Neural cell (in vitro differentiated cells): Measurements from ENCODE around the gene CDC42BPB.

Experiments
- EP300 ChIP-seq: fragments of 450-650 bp; conservative IDR thresholded peaks from 2 replicates; pipeline ENCODE4 v1.6.1; 2014; ENCODE audit warnings: antibody characterized with exemption, mild to moderate bottlenecking, moderate library complexity; ENCODE audit not compliant: poor library complexity, severe bottlenecking
- EZH2 ChIP-seq: fragments of 200-600, 300-800 bp; shearing (Covaris generic), sonication (generic); IDR thresholded peaks from 2 replicates; pipeline ENCODE4 v1.6.1; 2014; ENCODE audit warnings: antibody characterized with exemption, low read length, borderline replicate concordance, mild to moderate bottlenecking; ENCODE audit not compliant: insufficient read depth, poor library complexity, severe bottlenecking
- MXI1 ChIP-seq: fragments of 450-650 bp; conservative IDR thresholded peaks from 2 replicates; pipeline ENCODE4 v1.6.1; 2014; ENCODE audit warnings: antibody characterized with exemption, mild to moderate bottlenecking; ENCODE audit not compliant: poor library complexity, severe bottlenecking
- POLR2AphosphoS5 ChIP-seq: IDR thresholded peaks from 2 replicates; pipeline ENCODE4 v1.6.1; 2012
- REST ChIP-seq: IDR thresholded peaks from 2 replicates; pipeline ENCODE4 v1.6.1; 2012; ENCODE audit warnings: borderline replicate concordance
- TAF1 ChIP-seq: IDR thresholded peaks from 2 replicates; pipeline ENCODE4 v1.6.1; 2012; ENCODE audit warnings: low read depth
- TF ChIP-seq, protein P1 (sequence below): fragments of 450-650 bp; IDR thresholded peaks from 2 replicates; pipeline ENCODE4 v1.5.1; 2014; ENCODE audit warnings: antibody characterized with exemption, mild to moderate bottlenecking, moderate library complexity; ENCODE audit not compliant: poor library complexity, severe bottlenecking

DNA sequence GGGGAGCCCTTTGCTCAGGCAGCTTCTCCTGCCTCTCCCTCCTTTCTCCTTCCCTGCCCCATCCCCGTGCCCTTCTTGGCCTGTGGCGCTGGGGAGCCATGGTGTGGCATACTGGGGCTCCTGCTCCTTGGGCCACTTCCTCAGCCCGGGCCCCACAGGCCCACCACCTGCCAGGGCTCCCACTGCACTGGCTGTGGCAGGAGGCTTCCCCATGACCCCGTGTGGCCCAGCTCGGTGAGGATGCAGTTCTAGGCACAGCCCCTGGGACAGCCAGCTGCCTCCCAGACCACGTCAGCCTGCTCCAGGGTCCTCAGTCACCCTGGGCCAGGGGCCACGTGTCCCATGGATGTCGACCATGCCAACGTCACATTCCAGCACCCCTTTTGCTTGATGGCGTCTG lies 147.9 kb downstream of the CDC42BPB start:
- TF ChIP-seq, protein P1, sequence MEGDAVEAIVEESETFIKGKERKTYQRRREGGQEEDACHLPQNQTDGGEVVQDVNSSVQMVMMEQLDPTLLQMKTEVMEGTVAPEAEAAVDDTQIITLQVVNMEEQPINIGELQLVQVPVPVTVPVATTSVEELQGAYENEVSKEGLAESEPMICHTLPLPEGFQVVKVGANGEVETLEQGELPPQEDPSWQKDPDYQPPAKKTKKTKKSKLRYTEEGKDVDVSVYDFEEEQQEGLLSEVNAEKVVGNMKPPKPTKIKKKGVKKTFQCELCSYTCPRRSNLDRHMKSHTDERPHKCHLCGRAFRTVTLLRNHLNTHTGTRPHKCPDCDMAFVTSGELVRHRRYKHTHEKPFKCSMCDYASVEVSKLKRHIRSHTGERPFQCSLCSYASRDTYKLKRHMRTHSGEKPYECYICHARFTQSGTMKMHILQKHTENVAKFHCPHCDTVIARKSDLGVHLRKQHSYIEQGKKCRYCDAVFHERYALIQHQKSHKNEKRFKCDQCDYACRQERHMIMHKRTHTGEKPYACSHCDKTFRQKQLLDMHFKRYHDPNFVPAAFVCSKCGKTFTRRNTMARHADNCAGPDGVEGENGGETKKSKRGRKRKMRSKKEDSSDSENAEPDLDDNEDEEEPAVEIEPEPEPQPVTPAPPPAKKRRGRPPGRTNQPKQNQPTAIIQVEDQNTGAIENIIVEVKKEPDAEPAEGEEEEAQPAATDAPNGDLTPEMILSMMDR, result no peak
- TF ChIP-seq EZH2 (no peak), EP300 (no peak), TAF1 (no peak), POLR2AphosphoS5 (no peak), MXI1 (no peak), REST (no peak)
